ENCODE measurements around the gene NOL4L. TPM values are rescaled to one million over a fixed set of nuclear protein-coding genes. Genes with fewer than 3 reads are reported as not detected.

Gene NOL4L
- total RNA-seq, 2 donors from 2014 or later, result 18.0 to 59.7 TPM

GRCh38 chr20:32526541-32526940, 58.6 kb downstream of the NOL4L start:
- intact Hi-C loops (cut with DNase I), result no loop called here
- H3K9me3 ChIP-seq, result no peaks in the 10 kb centered on the region
- no peak overlapping the region for H3K4me3 ChIP-seq
- no peak overlapping the region for H3K27ac ChIP-seq
- no peaks in the 10 kb centered on the region for H3K36me3 ChIP-seq
- no peaks in the 10 kb centered on the region for H3K27me3 ChIP-seq (replicated peaks; ENCODE audit: insufficient read depth)
- WGBS, result 91% methylated on average over 4 of the region's 4 CpGs
- H3K4me1 ChIP-seq (replicated peaks), result no peaks in the 10 kb centered on the region
- DNase-seq (ENCODE audit: low spot score), result no peak
- TF ChIP-seq POLR2AphosphoS5 (IDR thresholded peaks at IDR 0.05) (no peak), CTCF (IDR thresholded peaks at IDR 0.05) (no peak), POLR2A (IDR thresholded peaks at IDR 0.05) (no peak)

GRCh38 chr20:32526125-32526524, 59.0 kb downstream of the NOL4L start:
- H3K27me3 ChIP-seq (replicated peaks; ENCODE audit: insufficient read depth), result no peaks in the 10 kb centered on the region
- intact Hi-C loops (cut with DNase I), result no loop called here
- H3K27ac ChIP-seq, result no peak overlapping the region
- 91% methylated on average over 4 of the region's 4 CpGs for WGBS
- H3K4me3 ChIP-seq, result no peak overlapping the region
- TF ChIP-seq CTCF (IDR thresholded peaks at IDR 0.05) (no peak), POLR2A (IDR thresholded peaks at IDR 0.05) (no peak), POLR2AphosphoS5 (IDR thresholded peaks at IDR 0.05) (no peak)
- H3K9me3 ChIP-seq, result no peaks in the 10 kb centered on the region
- no peaks in the 10 kb centered on the region for H3K36me3 ChIP-seq
- no peaks in the 10 kb centered on the region for H3K4me1 ChIP-seq (replicated peaks)
- DNase-seq (ENCODE audit: low spot score), result no peak

DNA sequence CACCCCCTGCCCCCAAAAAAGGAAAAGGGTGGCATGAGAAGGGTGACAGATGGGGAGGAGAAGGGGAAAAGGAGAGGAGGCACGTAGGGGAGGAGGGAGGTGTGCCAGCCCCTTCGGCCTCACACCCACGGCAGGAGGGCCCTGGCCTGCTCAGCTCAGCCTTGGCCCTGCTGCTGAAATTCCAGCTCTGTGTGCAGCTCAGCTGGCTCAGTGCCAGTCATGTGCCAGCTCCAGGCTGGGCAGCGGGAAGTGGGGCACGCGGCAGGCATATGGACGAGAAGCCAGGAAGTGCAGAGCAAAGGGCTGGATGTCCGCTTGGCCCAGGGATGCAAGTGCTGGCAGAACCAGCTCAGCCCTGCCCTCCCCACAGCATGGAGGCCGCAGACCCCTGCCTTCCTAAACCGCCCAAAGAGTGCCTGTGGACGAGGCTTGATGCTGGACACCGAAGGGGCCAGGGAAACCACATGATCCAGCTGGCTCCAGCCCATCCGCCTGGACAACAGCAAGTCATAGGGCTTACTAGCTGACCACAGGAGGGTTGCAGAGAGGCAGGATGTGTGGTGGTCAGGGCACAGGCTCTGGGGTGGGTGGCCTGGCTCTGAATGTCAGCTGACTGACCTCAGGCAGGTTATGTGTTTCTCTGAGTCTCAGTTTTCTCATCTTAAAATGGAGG, 60.2 kb downstream of the NOL4L start:
- no peak overlapping the region for H3K4me3 ChIP-seq
- H3K9me3 ChIP-seq, result no peaks in the 10 kb centered on the region
- H3K27ac ChIP-seq, result no peak overlapping the region
- H3K4me1 ChIP-seq (replicated peaks), result no peaks in the 10 kb centered on the region
- no peaks in the 10 kb centered on the region for H3K27me3 ChIP-seq (replicated peaks; ENCODE audit: insufficient read depth)
- no peak for TF ChIP-seq POLR2A (IDR thresholded peaks at IDR 0.05)
- no peak for TF ChIP-seq CTCF (IDR thresholded peaks at IDR 0.05)
- TF ChIP-seq POLR2AphosphoS5 (IDR thresholded peaks at IDR 0.05), result no peak
- peak; percentile 53 for DNase-seq (ENCODE audit: low spot score)
- no peaks in the 10 kb centered on the region for H3K36me3 ChIP-seq
- intact Hi-C loops (cut with DNase I), result no loop called here
- 52% methylated on average over 11 of the region's 13 CpGs for WGBS

- H3K4me3 ChIP-seq, result no peak overlapping the region
- no peaks in the 10 kb centered on the region for H3K4me1 ChIP-seq (replicated peaks)
- DNase-seq (ENCODE audit: low spot score), result no peak
- no peaks in the 10 kb centered on the region for H3K36me3 ChIP-seq
- H3K27me3 ChIP-seq (replicated peaks; ENCODE audit: insufficient read depth), result no peaks in the 10 kb centered on the region
- H3K9me3 ChIP-seq, result no peaks in the 10 kb centered on the region
- WGBS, result 64% methylated on average over 7 of the region's 7 CpGs
- no peak overlapping the region for H3K27ac ChIP-seq
- TF ChIP-seq CTCF (IDR thresholded peaks at IDR 0.05), result no peak
- TF ChIP-seq POLR2A (IDR thresholded peaks at IDR 0.05), result no peak
- no peak for TF ChIP-seq POLR2AphosphoS5 (IDR thresholded peaks at IDR 0.05)
- intact Hi-C loops (cut with DNase I), result no loop called here
These were observed 61.4 kb downstream of the NOL4L start for GRCh38 chr20:32523613-32524213.
